GM21723 (cell line): Measurements from ENCODE around the gene SDCCAG8.

Experiments used
- ATAC-seq: cut with Tn5 transposase; IDR thresholded peaks from one replicate; pipeline ENCODE4 v1.9.1; 2021; ENCODE audit warnings: mild to moderate bottlenecking, moderate library complexity; ENCODE audit not compliant: unreplicated experiment

SDCCAG8 gene

GRCh38 chr1:243477731-243478290 is 222.0 kb downstream of the SDCCAG8 start:
- no peak for ATAC-seq

GRCh38 chr1:243481101-243481500 is 225.3 kb downstream of the SDCCAG8 start:
- ATAC-seq, result no peak

- ATAC-seq, result no peak
Observed at GRCh38 chr1:243482141-243483022, 226.5 kb downstream of the SDCCAG8 start.

GRCh38 chr1:243483071-243483771 is 227.4 kb downstream of the SDCCAG8 start:
- no peak for ATAC-seq

GRCh38 chr1:243483952-243484351 is 228.1 kb downstream of the SDCCAG8 start:
- ATAC-seq, result no peak

GRCh38 chr1:243487036-243487648 is 231.3 kb downstream of the SDCCAG8 start:
- no peak for ATAC-seq

GRCh38 chr1:243487649-243488227 is 231.9 kb downstream of the SDCCAG8 start:
- no peak for ATAC-seq

GRCh38 chr1:243488459-243489157 is 232.8 kb downstream of the SDCCAG8 start:
- ATAC-seq, result no peak

- ATAC-seq, result no peak
Observed at GRCh38 chr1:243489158-243489527, 233.3 kb downstream of the SDCCAG8 start.

GRCh38 chr1:243489681-243490546 is 234.1 kb downstream of the SDCCAG8 start:
- ATAC-seq, result no peak

GRCh38 chr1:243490748-243491686 is 235.2 kb downstream of the SDCCAG8 start:
- no peak for ATAC-seq

- no peak for ATAC-seq
Observed at GRCh38 chr1:243493156-243494129, 237.6 kb downstream of the SDCCAG8 start.

GRCh38 chr1:243494741-243495431 is 239.0 kb downstream of the SDCCAG8 start:
- ATAC-seq, result no peak

GRCh38 chr1:243495442-243496186 is 239.8 kb downstream of the SDCCAG8 start:
- no peak for ATAC-seq

- no peak for ATAC-seq
Observed at GRCh38 chr1:243496187-243496646, 240.4 kb downstream of the SDCCAG8 start.

GRCh38 chr1:243496806-243497205 is 241.0 kb downstream of the SDCCAG8 start:
- no peak for ATAC-seq
